Activated CD8-positive, alpha-beta memory T cell treated with anti-CD3 and anti-CD28 coated beads, Interleukin-2, amount 50 U/mL, for 48 hours (primary cell): ENCODE data around the gene PCDHGB3.

Source experiments
- DNase-seq: peaks from one replicate; pipeline ENCODE4 v3.0.0-alpha.2; 2020

PCDHGB3 gene

DNA sequence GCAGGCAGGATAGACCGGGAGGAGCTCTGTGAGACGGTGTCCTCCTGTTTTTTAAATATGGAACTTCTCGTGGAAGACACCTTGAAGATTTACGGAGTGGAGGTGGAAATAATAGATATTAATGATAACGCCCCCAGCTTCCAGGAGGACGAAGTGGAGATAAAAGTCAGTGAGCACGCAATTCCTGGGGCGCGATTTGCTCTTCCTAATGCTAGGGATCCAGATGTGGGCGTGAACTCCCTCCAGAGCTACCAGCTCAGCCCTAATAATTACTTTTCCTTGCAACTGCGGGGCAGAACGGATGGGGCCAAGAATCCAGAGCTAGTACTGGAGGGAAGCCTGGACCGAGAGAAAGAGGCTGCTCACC is 51.4 kb downstream of the PCDHGB3 start:
- no peak for DNase-seq
